Ishikawa (cell line): Measurements from ENCODE around the gene C2CD4C.

Source experiments
- CEBPB ChIP-seq: IDR thresholded peaks from 2 replicates; pipeline ENCODE4 v1.6.1; 2012
- CREB1 ChIP-seq: IDR thresholded peaks from 2 replicates; pipeline ENCODE4 v1.6.1; 2012; ENCODE audit warnings: low read depth
- EGR1 ChIP-seq: IDR thresholded peaks from 2 replicates; pipeline ENCODE4 v1.6.1; 2012
- EP300 ChIP-seq: IDR thresholded peaks from 2 replicates; pipeline ENCODE4 v1.6.1; 2012; ENCODE audit warnings: borderline replicate concordance
- FOXM1 ChIP-seq: IDR thresholded peaks from 2 replicates; pipeline ENCODE4 v1.6.1; 2012; ENCODE audit warnings: low read depth, borderline replicate concordance
- MAX ChIP-seq: IDR thresholded peaks from 2 replicates; pipeline ENCODE4 v1.6.1; 2012
- NFIC ChIP-seq: IDR thresholded peaks from 2 replicates; pipeline ENCODE4 v1.6.1; 2012
- RAD21 ChIP-seq: IDR thresholded peaks from 2 replicates; pipeline ENCODE4 v1.6.1; 2012; ENCODE audit warnings: low read depth
- REST ChIP-seq: IDR thresholded peaks from 2 replicates; pipeline ENCODE4 v1.6.1; 2012; ENCODE audit warnings: low read depth, mild to moderate bottlenecking
- TAF1 ChIP-seq: IDR thresholded peaks from 2 replicates; pipeline ENCODE4 v1.6.1; 2012; ENCODE audit warnings: low read depth, mild to moderate bottlenecking
- TCF12 ChIP-seq: IDR thresholded peaks from 2 replicates; pipeline ENCODE4 v1.6.1; 2012; ENCODE audit warnings: low read depth
- TEAD4 ChIP-seq: IDR thresholded peaks from 2 replicates; pipeline ENCODE4 v1.6.1; 2012
- USF1 ChIP-seq: IDR thresholded peaks from 2 replicates; pipeline ENCODE4 v1.6.1; 2012
- YY1 ChIP-seq: IDR thresholded peaks from 2 replicates; pipeline ENCODE4 v1.6.1; 2012; ENCODE audit warnings: low read depth
- ZBTB7A ChIP-seq: IDR thresholded peaks from 2 replicates; pipeline ENCODE4 v1.6.1; 2012; ENCODE audit warnings: low read depth

C2CD4C gene

GRCh38 chr19:408902-409515 lies at the start of gene C2CD4C:
TSS of gene C2CD4C (minus strand) at chr19:409147. CDS start at chr19:408361, 786 bp downstream.
- no peak for TF ChIP-seq TEAD4
- peak; percentile 30; the same call in 1 of the 2 replicates for TF ChIP-seq EGR1
- TF ChIP-seq EP300: no peak
- TF ChIP-seq ZBTB7A: peak; percentile 79
- TF ChIP-seq CEBPB: no peak

GRCh38 chr19:458091-459042 lies 49.4 kb upstream of the C2CD4C start:
- TF ChIP-seq RAD21: no peak
- TF ChIP-seq TEAD4: no peak
- TF ChIP-seq FOXM1: no peak
- no peak for TF ChIP-seq CREB1

- TF ChIP-seq TEAD4 (no peak), EGR1 (no peak), YY1 (no peak), CREB1 (no peak), TAF1 (no peak), ZBTB7A (no peak), CEBPB (no peak), EP300 (no peak), TCF12 (no peak), REST (no peak), FOXM1 (no peak)
Observed at GRCh38 chr19:457636-458035, 48.7 kb upstream of the C2CD4C start.

GRCh38 chr19:456547-457110 lies 47.7 kb upstream of the C2CD4C start:
- TF ChIP-seq REST (no peak), RAD21 (no peak), MAX (no peak), EGR1 (no peak), TEAD4 (no peak), FOXM1 (no peak)

GRCh38 chr19:455851-456546 lies 47.1 kb upstream of the C2CD4C start:
- TF ChIP-seq USF1 (no peak), RAD21 (no peak), MAX (no peak), EP300 (no peak), CEBPB (no peak), CREB1 (no peak), YY1 (no peak), TCF12 (no peak)

GRCh38 chr19:455031-455705 lies 46.2 kb upstream of the C2CD4C start:
- no peak for TF ChIP-seq CREB1
- no peak for TF ChIP-seq USF1
- TF ChIP-seq TEAD4: no peak
- no peak for TF ChIP-seq TCF12
- TF ChIP-seq ZBTB7A: no peak
- TF ChIP-seq NFIC: no peak
- no peak for TF ChIP-seq FOXM1
- TF ChIP-seq CEBPB: no peak
- TF ChIP-seq MAX: no peak
- TF ChIP-seq YY1: no peak
- TF ChIP-seq EGR1: no peak
- no peak for TF ChIP-seq TAF1
- TF ChIP-seq RAD21: no peak
- no peak for TF ChIP-seq REST
- TF ChIP-seq EP300: no peak
